PC-9 (cell line): ENCODE measurements around the gene MALAT1. TPM values are rescaled to one million over a fixed set of nuclear protein-coding genes. Genes with fewer than 3 reads are reported as not detected.
"Not testable (repeated sequence)": the region's sequence is repeated elsewhere in the genome, so short reads cannot be mapped to it uniquely, and the experiment has no call there.

Source experiments
- BruUV-seq: library from RNA; stranded (reverse); fragments of 400-500 nt; replicated peaks from 2 replicates; lab custom pipeline; 2021; lab: Mats Ljungman, UMichigan
- CTCF ChIA-PET: fragments of 300-600 bp; sonication (Branson Sonifier 250); formaldehyde crosslinking; loops from one replicate; lab custom pipeline; 2022; ENCODE audit warnings: antibody characterized with exemption; lab: Charles Lee
- POLR2A ChIA-PET: fragments of 300-600 bp; sonication (Branson Sonifier 250); formaldehyde crosslinking; loops from one replicate; lab custom pipeline; 2022; ENCODE audit warnings: antibody characterized with exemption; ENCODE audit not compliant: unreplicated experiment; lab: Charles Lee
- DNase-seq, 2 experiments: peaks; one replicate each; pipeline versions ENCODE4 v3.0.0 to v3.0.0-alpha.2; 2015 to 2022; ENCODE audit warnings: mixed read lengths in 1 of 2
- H2AFZ ChIP-seq: fragments of 200-600 bp; sonication (generic); 2 replicates; pipeline ENCODE4 v1.8.1; 2017; ENCODE audit warnings: antibody characterized with exemption
- H3F3A ChIP-seq: fragments of 200-600 bp; sonication (generic); 2 replicates; pipeline ENCODE4 v1.8.1; 2017; ENCODE audit warnings: antibody characterized with exemption, mild to moderate bottlenecking, low read depth; ENCODE audit not compliant: insufficient read depth
- H3K27ac ChIP-seq: fragments of 200-600 bp; sonication (generic); 2 replicates; pipeline ENCODE4 v1.6.1; 2016; ENCODE audit warnings: mixed run types
- H3K27me3 ChIP-seq: fragments of 200-600 bp; sonication (generic); 2 replicates; pipeline ENCODE4 v1.6.1; 2016; ENCODE audit warnings: low read depth, mixed run types; ENCODE audit not compliant: insufficient read depth
- H3K36me3 ChIP-seq: fragments of 200-600 bp; sonication (generic); 2 replicates; pipeline ENCODE4 v1.6.1; 2016; ENCODE audit warnings: low read depth, mixed run types
- H3K4me1 ChIP-seq: fragments of 200-600 bp; sonication (generic); replicated peaks from 2 replicates; pipeline ENCODE4 v1.6.1; 2016; ENCODE audit warnings: mixed run types; ENCODE audit not compliant: insufficient read depth
- H3K4me2 ChIP-seq: fragments of 200-600 bp; sonication (generic); 2 replicates; pipeline ENCODE4 v1.6.1; 2017; ENCODE audit warnings: mixed run types
- H3K4me3 ChIP-seq: fragments of 200-600 bp; sonication (generic); 2 replicates; pipeline ENCODE4 v1.6.1; 2016; ENCODE audit warnings: mixed run types
- H3K79me2 ChIP-seq: fragments of 200-600 bp; sonication (generic); 2 replicates; pipeline ENCODE4 v1.6.1; 2017; ENCODE audit warnings: low read depth, mixed run types
- H3K9me2 ChIP-seq: fragments of 200-600 bp; sonication (generic); 2 replicates; pipeline ENCODE4 v1.8.1; 2017; ENCODE audit warnings: mild to moderate bottlenecking; ENCODE audit not compliant: insufficient read depth
- H3K9me3 ChIP-seq: fragments of 200-600 bp; sonication (generic); 2 replicates; pipeline ENCODE4 v1.8.1; 2016; ENCODE audit warnings: low read depth; ENCODE audit not compliant: insufficient read depth
- H4K20me1 ChIP-seq: fragments of 200-600 bp; sonication (generic); 2 replicates; pipeline ENCODE4 v1.8.1; 2017; ENCODE audit not compliant: insufficient read depth
- CTCF ChIP-seq: fragments of 200-600 bp; sonication (generic); conservative IDR thresholded peaks from 2 replicates; pipeline ENCODE4 v1.6.1; 2017; ENCODE audit warnings: mixed run types, antibody characterized with exemption, mild to moderate bottlenecking, moderate library complexity
- EZH2 ChIP-seq: fragments of 200-600 bp; sonication (generic); IDR thresholded peaks from 2 replicates; pipeline ENCODE4 v1.8.0; 2017; ENCODE audit warnings: antibody characterized with exemption, low read depth
- intact Hi-C: fragments of 100-400 bp; cut with micrococcal nuclease; formaldehyde crosslinking; loops from one replicate; pipeline ENCODE4 v1.10.0; 2022; ENCODE audit not compliant: unreplicated experiment
- total RNA-seq: library from RNA; stranded (reverse); gene quantifications from 2 replicates; pipeline ENCODE4 v1.2.3, GENCODE V29; 2021

The MALAT1 gene
- total RNA-seq, 1 experiment from 2014 or later, result 6,494 TPM

- TF ChIP-seq EZH2 (no peak), CTCF (no peak)
- Histone ChIP-seq H3K9me3 (no peaks in the 10 kb centered on the region), H3K4me3 (peak overlapping the region; percentile 58; the same call in 1 of the 2 replicates), H3K4me1 (peaks cover 25% of the 10 kb centered on the region), H3K36me3 (no peaks in the 10 kb centered on the region), H4K20me1 (no peaks in the 10 kb centered on the region), H3K79me2 (peaks cover 12% of the 10 kb centered on the region), H2AFZ (no peak overlapping the region), H3K27ac (peak overlapping the region; percentile 59), H3K27me3 (no peaks in the 10 kb centered on the region), H3F3A (peaks cover 35% of the 10 kb centered on the region), H3K9me2 (no peaks in the 10 kb centered on the region), H3K4me2 (peak overlapping the region; percentile 80)
- POLR2A ChIA-PET, result interaction anchor here (0.6 to 1.0 kb wide), 2 partner anchors 10 to 49 kb away, joined by 3 to 27 read pairs; no protein-coding TSS in a partner anchor
- intact Hi-C loops, result loop anchor here (2.0 to 5.0 kb wide), 2 partner anchors 14 to 41 kb away; partner anchors contain the start of gene MALAT1
- no peak for DNase-seq
- TSS peak; percentile 4 for BruUV-seq
- CTCF ChIA-PET, result no interaction called here
These were observed 42.4 kb upstream of the MALAT1 start for GRCh38 chr11:65456418-65456817.

- Histone ChIP-seq H3K27me3 (no peaks in the 10 kb centered on the region), H3K9me2 (no peaks in the 10 kb centered on the region), H3K36me3 (no peaks in the 10 kb centered on the region), H3K4me1 (peaks cover 5% of the 10 kb centered on the region), H4K20me1 (no peaks in the 10 kb centered on the region), H3K4me2 (no peak overlapping the region), H3K27ac (no peak overlapping the region), H3K4me3 (no peak overlapping the region), H3F3A (peaks cover 11% of the 10 kb centered on the region), H3K9me3 (no peaks in the 10 kb centered on the region), H3K79me2 (peaks cover 12% of the 10 kb centered on the region), H2AFZ (no peak overlapping the region)
- intact Hi-C loops, result loop anchor here (5.0 kb wide), 1 partner anchor 38 kb away; the partner anchor contains the start of gene MALAT1
- TF ChIP-seq CTCF (no peak), EZH2 (no peak)
- CTCF ChIA-PET, result interaction anchor here (0.5 kb wide), 1 partner anchor 128 kb away, joined by 5 read pairs; no protein-coding TSS in a partner anchor
- POLR2A ChIA-PET, result interaction anchor here (0.6 kb wide), 2 partner anchors 17 to 580 kb away, joined by 3 to 5 read pairs; no protein-coding TSS in a partner anchor
- BruUV-seq, result no TSS peak
- no peak for DNase-seq
These were observed 39.3 kb upstream of the MALAT1 start for GRCh38 chr11:65459552-65459951.

DNA sequence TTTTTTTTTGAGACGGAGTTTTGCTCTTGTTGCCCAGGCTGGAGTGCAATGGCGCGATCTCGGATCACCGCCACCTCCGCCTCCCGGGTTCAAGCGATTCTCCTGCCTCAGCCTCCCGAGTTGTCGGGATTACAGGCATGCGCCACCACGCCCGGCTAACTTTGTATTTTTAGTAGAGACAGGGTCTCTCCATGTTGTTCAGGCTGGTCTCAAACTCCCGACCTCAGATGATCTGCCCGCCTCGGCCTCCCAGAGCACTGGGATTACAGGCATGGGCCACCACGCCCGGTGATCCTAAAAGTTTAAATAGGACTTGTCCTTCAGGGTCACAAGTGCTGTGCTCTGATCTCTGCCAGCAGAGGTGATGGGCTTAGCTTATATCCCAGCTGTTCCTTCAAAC is 33.4 kb upstream of the MALAT1 start:
- intact Hi-C loops, result not testable (repeated sequence)

DNA sequence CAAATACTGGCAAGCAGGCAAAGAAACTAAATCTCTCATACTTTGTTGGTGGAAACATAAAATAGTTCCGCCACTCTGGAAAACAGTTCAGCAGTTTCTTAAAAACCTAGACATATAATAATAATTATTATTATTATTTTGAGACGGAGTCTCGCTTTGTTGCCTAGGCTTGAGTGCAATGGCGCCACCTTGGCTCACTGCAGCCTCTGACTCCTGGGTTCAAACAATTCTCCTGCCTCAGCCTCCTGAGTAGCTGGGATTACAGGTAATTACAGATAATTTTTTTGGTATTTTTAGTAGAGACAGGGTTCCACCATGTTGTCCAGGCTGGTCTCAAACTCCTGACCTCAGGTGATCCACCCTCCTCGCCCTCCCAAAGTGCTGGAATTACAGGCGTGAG is 31.5 kb upstream of the MALAT1 start:
- H3K9me3 ChIP-seq, BruUV-seq, intact Hi-C loops, H3K4me3 ChIP-seq, H3K4me2 ChIP-seq, H3K36me3 ChIP-seq, H4K20me1 ChIP-seq, DNase-seq, H3K27ac ChIP-seq, H2AFZ ChIP-seq, CTCF ChIA-PET, H3K27me3 ChIP-seq, H3K9me2 ChIP-seq, H3K79me2 ChIP-seq: not testable (repeated sequence)
- POLR2A ChIA-PET, result interaction anchor here (0.7 to 0.8 kb wide), 2 partner anchors 46 to 196 kb away, joined by 5 to 10 read pairs; no protein-coding TSS in a partner anchor
- H3K4me1 ChIP-seq, result peaks cover 32% of the 10 kb centered on the region
- peaks cover 26% of the 10 kb centered on the region for H3F3A ChIP-seq

More for the DNA sequence above, 33.4 kb upstream of the MALAT1 start:
- H2AFZ ChIP-seq, DNase-seq, H3K27ac ChIP-seq, H3K4me2 ChIP-seq, H3K9me2 ChIP-seq, H3K4me3 ChIP-seq, BruUV-seq, H4K20me1 ChIP-seq, H3K36me3 ChIP-seq, H3K27me3 ChIP-seq, H3K9me3 ChIP-seq, H3K79me2 ChIP-seq: not testable (repeated sequence)
- peaks cover 10% of the 10 kb centered on the region; the same call in 1 of the 2 replicates for H3F3A ChIP-seq
- POLR2A ChIA-PET, result interaction anchor here (1.4 kb wide), 1 partner anchor 42 kb away, joined by 5 read pairs; no protein-coding TSS in a partner anchor
- peaks cover 19% of the 10 kb centered on the region for H3K4me1 ChIP-seq
- CTCF ChIA-PET, result interaction anchor here (0.7 kb wide), 1 partner anchor 44 kb away, joined by 4 read pairs; no protein-coding TSS in a partner anchor
